Cortex of kidney (tissue), 1 donor: ENCODE results near the gene MACROD2.

Experiments
- DNase-seq: peaks from one replicate; lab custom pipeline; 2025; lab: John Stamatoyannopoulos, UW

Gene MACROD2

GRCh38 chr20:14525426-14525825 is 530.1 kb downstream of the MACROD2 start:
- DNase-seq = no peak

DNA sequence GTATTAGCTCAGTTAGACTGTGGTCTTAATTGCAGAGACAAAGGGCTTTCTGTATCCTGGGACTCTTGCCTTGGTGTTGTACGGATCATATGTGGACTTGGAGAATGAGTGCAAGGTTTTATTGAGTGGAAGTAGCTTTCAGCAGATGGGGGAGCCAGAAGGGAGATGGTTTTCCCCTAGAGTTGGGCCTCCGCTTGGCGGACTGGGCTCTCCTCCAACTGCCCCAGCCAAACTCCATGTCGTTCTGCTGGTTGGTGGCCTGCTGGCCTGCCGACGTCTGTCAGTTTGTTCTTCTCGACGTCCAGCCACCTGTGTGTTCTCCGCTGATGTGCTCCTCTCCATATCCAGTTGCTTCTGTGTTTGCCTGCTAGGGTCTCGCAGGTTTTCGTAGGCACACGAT is 531.6 kb downstream of the MACROD2 start:
- no peak for DNase-seq

GRCh38 chr20:14531786-14532185 is 536.5 kb downstream of the MACROD2 start:
- DNase-seq = no peak

- DNase-seq = no peak
Observed at GRCh38 chr20:14536738-14537137, 541.4 kb downstream of the MACROD2 start.

GRCh38 chr20:14538433-14538832 is 543.1 kb downstream of the MACROD2 start:
- no peak for DNase-seq

DNA sequence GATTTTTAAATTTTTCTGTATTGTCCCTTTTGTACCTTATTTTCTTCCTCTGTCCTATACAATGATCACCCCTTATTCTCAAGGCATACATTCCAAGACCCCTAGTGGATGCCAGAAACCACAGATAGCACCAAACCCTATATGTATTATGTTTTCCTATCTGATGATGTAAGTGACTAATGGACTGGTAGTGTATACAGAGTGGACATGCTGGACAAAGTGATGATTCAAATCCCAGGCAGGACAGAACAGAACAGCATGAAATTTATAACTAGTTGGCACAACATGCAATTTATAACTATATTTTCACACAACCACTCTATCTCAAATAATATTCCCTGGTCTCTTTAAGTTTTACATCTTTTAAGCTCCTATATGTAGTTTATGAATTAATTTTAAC is 547.7 kb downstream of the MACROD2 start:
- DNase-seq = no peak

- DNase-seq = no peak
Observed at GRCh38 chr20:14544688-14545087, 549.4 kb downstream of the MACROD2 start.

DNA sequence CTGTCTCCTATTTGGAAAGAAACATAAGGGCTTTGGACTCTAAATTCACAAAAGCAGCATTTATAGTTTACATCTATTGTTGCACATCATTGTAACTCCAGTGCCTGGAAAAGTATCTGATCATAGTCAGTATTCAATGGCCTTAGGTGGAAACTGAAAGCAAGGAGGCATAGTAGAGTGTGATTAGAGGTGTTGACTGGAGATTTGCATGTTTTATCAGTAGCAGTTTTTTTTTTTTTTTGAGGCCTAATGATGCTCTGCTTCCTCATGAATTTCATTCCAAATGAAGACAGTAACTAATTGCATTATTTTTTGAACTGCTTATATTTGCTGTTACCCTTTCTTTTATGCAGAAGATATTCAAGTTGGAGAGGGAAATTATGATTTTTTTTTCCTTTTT is 555.3 kb downstream of the MACROD2 start:
- no peak for DNase-seq

- DNase-seq = no peak
Observed at GRCh38 chr20:14553774-14554534, 558.6 kb downstream of the MACROD2 start.

DNA sequence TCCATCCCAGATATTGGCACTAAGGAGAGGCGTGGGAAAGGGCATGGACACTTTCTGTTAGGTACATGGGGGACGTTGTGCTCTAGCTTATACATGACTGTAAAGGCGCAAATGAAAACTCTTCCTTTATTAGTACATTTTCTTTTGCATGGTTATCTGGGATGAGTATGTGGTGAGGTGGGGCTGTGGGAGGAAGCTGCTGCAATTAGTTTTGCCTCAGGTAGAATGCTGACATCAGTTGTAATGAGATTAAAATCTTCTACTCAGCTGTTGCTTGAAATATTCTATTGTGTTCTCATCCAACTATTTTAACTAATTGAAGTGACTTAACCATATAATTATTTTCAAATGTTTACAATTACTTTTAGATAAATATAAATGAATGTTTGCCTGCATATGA is 560.4 kb downstream of the MACROD2 start:
- no peak for DNase-seq

GRCh38 chr20:14556206-14556605 is 560.9 kb downstream of the MACROD2 start:
- DNase-seq = no peak

GRCh38 chr20:14559612-14560011 is 564.3 kb downstream of the MACROD2 start:
- no peak for DNase-seq

- no peak for DNase-seq
Observed at GRCh38 chr20:14561741-14562221, 566.5 kb downstream of the MACROD2 start.

GRCh38 chr20:14562981-14563380 is 567.7 kb downstream of the MACROD2 start:
- DNase-seq = no peak

DNA sequence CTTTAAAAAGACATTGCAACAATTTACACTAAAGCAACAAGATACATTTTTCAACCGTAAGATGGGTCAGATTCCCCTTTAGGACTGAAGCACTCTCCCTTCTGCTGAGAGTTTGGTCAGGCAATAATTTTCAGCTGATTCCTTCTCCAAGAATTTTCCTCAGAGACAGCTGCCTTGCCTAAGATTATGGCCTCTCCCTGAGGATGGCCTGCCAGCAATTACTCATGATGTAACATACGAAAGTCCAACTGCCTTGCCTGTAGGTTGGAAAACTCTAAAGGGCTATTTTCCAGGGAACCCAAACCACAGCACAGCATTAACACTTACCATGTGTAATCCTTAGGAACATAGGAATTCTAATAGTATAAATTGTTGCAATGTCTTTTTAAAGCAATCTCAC is 571.2 kb downstream of the MACROD2 start:
- no peak for DNase-seq

GRCh38 chr20:14568225-14568624 is 572.9 kb downstream of the MACROD2 start:
- DNase-seq = no peak

DNA sequence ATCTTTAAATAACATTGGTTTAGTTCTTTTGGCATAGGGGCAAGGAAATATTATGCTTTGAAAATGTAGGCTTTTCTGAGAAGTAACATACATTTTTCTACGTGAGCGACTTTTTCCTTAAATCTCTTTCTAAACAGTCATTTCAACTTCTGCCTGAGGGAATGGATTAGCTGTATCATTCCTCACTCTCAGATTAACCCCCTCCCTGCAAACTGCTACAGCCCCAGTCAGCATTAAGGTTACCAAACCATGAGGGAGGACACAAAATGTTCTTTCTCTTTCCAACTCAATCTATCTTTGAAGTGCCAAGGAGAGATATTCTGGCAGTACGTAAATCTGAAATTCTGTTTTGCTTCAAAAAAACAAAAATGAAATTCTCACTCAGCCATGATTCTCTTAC is 573.4 kb downstream of the MACROD2 start:
- no peak for DNase-seq

DNA sequence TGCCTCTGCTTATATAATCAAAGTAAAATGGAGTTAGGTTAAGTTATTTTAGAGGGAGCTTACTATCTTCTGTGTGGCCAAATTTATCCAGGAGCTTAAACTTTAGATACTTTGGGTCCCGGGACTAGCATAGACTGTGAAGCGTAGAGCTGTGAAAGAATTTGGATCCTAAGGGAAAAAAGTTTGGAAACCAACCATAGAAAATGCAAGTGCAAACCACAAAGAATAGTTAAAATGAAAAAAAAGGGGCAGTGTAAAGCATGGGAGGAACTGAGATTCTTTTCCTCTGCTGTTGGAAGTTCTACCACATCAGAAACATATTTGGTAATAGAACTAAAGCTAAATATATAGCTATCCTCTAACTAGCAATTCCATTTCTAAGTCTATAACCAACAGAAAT is 574.3 kb downstream of the MACROD2 start:
- DNase-seq = no peak

GRCh38 chr20:14570811-14571210 is 575.5 kb downstream of the MACROD2 start:
- DNase-seq = no peak

- DNase-seq = no peak
Observed at GRCh38 chr20:14573676-14574075, 578.4 kb downstream of the MACROD2 start.

DNA sequence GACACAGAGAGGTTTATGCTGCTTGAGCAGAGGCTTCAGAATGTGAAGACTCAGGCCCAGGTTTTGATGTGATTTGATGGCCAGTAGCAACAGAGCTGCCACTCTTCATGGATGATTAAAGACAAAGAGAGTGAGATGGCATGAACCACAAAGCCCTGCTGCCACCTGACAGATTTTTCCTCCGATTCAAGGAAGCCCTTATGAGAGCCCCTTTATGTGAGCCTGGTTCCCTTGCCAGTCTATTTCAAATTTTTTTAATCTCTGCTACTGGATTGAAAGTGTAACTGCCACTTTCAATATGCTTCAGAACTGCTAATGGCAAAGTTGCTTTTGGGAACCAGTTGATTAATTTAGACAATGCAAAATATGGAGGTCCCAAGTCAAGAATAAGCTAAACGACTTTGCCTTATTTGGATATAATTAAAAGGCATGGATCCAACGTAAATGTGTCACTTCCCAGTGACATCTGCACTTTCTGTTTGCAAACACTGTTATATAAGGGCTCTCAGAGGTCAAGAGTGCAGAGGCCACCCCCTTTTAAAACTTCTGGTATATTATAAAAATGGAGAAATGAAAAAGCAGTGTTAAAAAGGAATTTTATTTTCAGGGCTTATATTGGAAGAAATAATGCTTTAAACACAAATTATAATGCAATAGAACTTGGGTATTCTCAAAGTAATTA is 581.0 kb downstream of the MACROD2 start:
- no peak for DNase-seq

DNA sequence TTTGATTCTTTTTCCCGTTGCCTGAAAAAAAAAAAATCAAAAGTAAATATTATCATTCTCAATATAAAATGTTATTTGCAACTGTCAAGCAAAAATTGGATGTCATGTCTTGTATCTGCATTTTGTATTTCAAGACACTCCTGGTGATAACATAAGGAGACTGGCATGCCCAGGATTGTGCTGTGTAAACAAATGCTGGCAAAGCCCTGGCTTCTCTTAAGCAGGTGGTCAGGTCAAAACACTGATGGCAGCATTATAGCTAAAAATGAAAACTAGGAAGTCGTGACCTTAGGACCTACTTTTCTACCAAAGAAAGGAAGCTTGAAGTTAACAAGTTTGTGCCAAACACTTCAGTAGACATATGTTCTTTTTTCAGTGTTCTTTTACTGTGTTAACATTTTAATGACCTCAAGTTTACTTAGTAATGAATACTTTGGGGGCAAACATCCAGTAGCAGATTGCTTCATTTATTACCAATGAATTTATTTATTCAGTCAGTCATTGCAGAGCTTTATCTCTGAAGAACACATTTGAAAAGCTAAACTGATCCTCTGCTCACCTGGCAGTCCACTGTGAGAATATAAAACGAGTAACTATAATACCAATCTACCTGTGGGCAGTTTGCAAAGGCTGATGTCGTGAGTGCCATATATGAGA is 585.2 kb downstream of the MACROD2 start:
- no peak for DNase-seq

GRCh38 chr20:14581731-14582130 is 586.4 kb downstream of the MACROD2 start:
- no peak for DNase-seq
